ENCODE measurements around the gene FGD5.

The FGD5 gene

DNA sequence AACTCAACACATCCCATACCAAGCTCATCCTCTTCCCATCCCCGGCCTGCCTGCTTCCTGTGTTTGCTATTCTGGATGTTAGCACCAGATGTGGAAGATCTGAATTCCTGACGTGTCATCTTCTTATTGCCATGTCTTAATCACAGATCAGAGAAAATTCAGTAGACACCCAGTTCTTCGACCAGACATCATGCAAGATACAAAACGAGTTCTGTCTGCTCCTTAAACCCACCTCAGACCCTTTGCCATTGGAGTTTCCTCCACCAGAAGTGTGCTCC, 52.0 kb downstream of the FGD5 start:
- TF ChIP-seq ZFX (IDR thresholded peaks at IDR 0.05; ENCODE audit: borderline replicate concordance) (no peak), CTCF (IDR thresholded peaks at IDR 0.05) (no peak)
- H3K27ac ChIP-seq: no peak overlapping the region

GRCh38 chr3:14871456-14872200, 52.9 kb downstream of the FGD5 start:
- no peak for TF ChIP-seq ZFX (IDR thresholded peaks at IDR 0.05; ENCODE audit: borderline replicate concordance)
- TF ChIP-seq CTCF (IDR thresholded peaks at IDR 0.05): no peak
- no peak overlapping the region for H3K27ac ChIP-seq

- no peak for TF ChIP-seq ZFX (IDR thresholded peaks at IDR 0.05; ENCODE audit: borderline replicate concordance)
- TF ChIP-seq CTCF (IDR thresholded peaks at IDR 0.05): no peak
- no peak overlapping the region for H3K27ac ChIP-seq
Observed at GRCh38 chr3:14872706-14873105, 53.9 kb downstream of the FGD5 start.

- no peak overlapping the region for H3K27ac ChIP-seq
- TF ChIP-seq ZFX (IDR thresholded peaks at IDR 0.05; ENCODE audit: borderline replicate concordance): no peak
- no peak for TF ChIP-seq CTCF (IDR thresholded peaks at IDR 0.05)
Observed at GRCh38 chr3:14874784-14875183, 56.0 kb downstream of the FGD5 start.

DNA sequence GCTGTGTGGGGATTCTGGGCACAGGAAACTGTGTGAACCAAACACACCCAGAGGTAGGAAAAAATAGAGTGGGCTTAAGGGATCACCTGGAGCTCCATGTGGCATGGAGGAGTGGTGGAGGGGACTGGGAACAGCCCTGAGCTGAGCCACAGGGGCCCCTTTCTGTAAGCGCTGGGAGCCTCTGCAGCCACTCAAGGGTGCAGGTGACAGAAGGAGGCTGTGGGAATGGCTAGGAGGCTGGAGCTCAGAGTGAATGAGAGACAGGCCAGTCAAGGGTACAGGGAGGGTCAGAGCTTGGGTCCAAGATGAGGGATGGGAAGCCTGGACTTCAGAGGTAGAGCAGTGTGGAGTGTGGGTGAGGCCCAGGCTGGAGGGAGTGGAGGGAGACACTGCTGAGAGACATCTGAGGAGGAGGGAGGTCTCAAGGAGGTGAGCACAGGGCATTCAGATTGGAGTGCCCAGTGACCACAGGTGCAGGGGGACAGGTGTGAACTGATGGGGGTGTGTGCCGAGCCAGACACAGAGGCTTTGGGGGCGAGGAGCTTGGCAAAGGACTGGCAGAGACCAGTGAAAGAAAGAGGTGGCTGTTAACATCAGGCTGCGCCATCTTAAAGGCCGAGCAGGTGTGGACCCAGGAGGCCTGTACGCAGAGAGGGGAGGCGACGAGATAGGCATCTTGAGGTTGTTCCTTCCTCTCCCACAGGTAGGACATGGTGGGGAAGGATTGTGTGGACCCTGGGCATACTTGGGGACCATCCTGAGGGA, 56.8 kb downstream of the FGD5 start:
- H3K27ac ChIP-seq: no peak overlapping the region
- TF ChIP-seq CTCF (IDR thresholded peaks at IDR 0.05) (no peak), ZFX (IDR thresholded peaks at IDR 0.05; ENCODE audit: borderline replicate concordance) (no peak)

DNA sequence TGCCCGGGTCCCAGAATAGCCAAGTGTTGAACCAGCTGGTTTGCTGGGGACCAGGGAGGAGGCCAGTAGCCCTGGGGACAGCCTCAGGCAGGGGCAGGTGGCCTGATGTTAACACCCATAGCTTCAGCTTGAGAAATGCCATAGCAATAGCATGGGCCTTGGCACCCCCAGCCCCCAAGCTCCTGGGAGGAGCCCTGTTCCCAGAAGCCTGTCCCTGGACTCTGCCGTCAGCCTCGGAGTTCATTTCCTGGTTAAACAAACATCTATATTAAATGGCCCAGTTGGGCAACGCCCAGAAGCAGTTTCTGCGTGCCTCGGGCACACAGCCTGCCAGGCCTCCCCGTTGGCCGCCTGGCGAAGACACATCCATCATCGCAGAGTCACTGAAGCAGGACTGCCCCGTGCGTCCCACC, 58.2 kb downstream of the FGD5 start:
- no peak for TF ChIP-seq CTCF (IDR thresholded peaks at IDR 0.05)
- no peak for TF ChIP-seq ZFX (IDR thresholded peaks at IDR 0.05; ENCODE audit: borderline replicate concordance)
- H3K27ac ChIP-seq: no peak overlapping the region

- no peak for TF ChIP-seq CTCF (IDR thresholded peaks at IDR 0.05)
- no peak for TF ChIP-seq ZFX (IDR thresholded peaks at IDR 0.05; ENCODE audit: borderline replicate concordance)
Observed at GRCh38 chr3:14877469-14877868, 58.7 kb downstream of the FGD5 start.

More at GRCh38 chr3:14877469-14877868, 58.7 kb downstream of the FGD5 start:
- H3K27ac ChIP-seq: no peak overlapping the region
